GM21367 (cell line): Measurements from ENCODE around the gene EGR2.

Experiments
- ATAC-seq: cut with Tn5 transposase; IDR thresholded peaks from one replicate; pipeline ENCODE4 v1.9.1; 2021; ENCODE audit not compliant: unreplicated experiment

Gene EGR2

GRCh38 chr10:62816331-62817120 is at the start of gene EGR2:
EGR2 (minus strand) TSS chr10:62816366; CDS start chr10:62816029, 337 bp downstream.
- ATAC-seq = peak; percentile 76

- no peak for ATAC-seq
These were observed 46.3 kb upstream of the EGR2 start for GRCh38 chr10:62862447-62862846.

- no peak for ATAC-seq
These were observed 45.3 kb upstream of the EGR2 start for GRCh38 chr10:62861507-62861906.

- no peak for ATAC-seq
These were observed 44.8 kb upstream of the EGR2 start for GRCh38 chr10:62860946-62861345.

GRCh38 chr10:62858364-62858763 is 42.2 kb upstream of the EGR2 start:
- ATAC-seq = no peak

GRCh38 chr10:62856021-62856420 is 39.9 kb upstream of the EGR2 start:
- no peak for ATAC-seq

GRCh38 chr10:62853710-62854109 is 37.5 kb upstream of the EGR2 start:
- ATAC-seq = peak; percentile 38

- ATAC-seq = peak; percentile 67
These were observed 37.0 kb upstream of the EGR2 start for GRCh38 chr10:62852961-62853702.

- no peak for ATAC-seq
These were observed 35.3 kb upstream of the EGR2 start for GRCh38 chr10:62851442-62851841.

- no peak for ATAC-seq
These were observed 34.5 kb upstream of the EGR2 start for GRCh38 chr10:62850646-62851045.

GRCh38 chr10:62847433-62847832 is 31.3 kb upstream of the EGR2 start:
- ATAC-seq = no peak

GRCh38 chr10:62844280-62845011 is 28.3 kb upstream of the EGR2 start:
- no peak for ATAC-seq

GRCh38 chr10:62843600-62843999 is 27.4 kb upstream of the EGR2 start:
- ATAC-seq = no peak

- no peak for ATAC-seq
These were observed 26.8 kb upstream of the EGR2 start for GRCh38 chr10:62842983-62843382.

- ATAC-seq = no peak
These were observed 23.4 kb upstream of the EGR2 start for GRCh38 chr10:62839590-62839989.

GRCh38 chr10:62831346-62831745 is 15.2 kb upstream of the EGR2 start:
- ATAC-seq = no peak

- no peak for ATAC-seq
These were observed 14.5 kb upstream of the EGR2 start for GRCh38 chr10:62830679-62831078.

- ATAC-seq = no peak
These were observed 13.5 kb upstream of the EGR2 start for GRCh38 chr10:62829622-62830021.

GRCh38 chr10:62826273-62826672 is 10.1 kb upstream of the EGR2 start:
- no peak for ATAC-seq

GRCh38 chr10:62820586-62820985 is 4.4 kb upstream of the EGR2 start:
- ATAC-seq = no peak

GRCh38 chr10:62819141-62819920 is 3.2 kb upstream of the EGR2 start:
- ATAC-seq = no peak
